ENCODE results near the gene CCDC85C.

Gene CCDC85C

GRCh38 chr14:99467336-99468078 is 136.5 kb downstream of the CCDC85C start:
- no peak for DNase-seq

DNA sequence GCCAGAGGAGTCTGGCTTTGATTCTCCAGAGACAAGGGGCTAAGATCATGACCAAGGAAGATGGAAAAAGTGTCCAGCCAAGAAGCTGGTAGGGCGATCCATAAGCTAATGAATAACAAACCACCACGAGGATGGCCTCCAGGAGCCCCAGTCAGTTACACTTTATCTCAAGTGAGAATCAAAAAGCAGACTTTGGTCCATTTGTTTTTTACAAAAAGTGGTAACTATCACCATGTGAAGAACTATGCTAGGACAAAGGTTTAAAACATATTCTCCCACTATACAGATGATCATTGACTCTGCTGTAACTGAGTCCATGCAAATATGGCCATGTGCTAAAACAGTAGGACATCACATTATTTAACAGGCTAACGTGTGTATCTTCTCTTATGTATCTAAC is 137.2 kb downstream of the CCDC85C start:
- no peak for DNase-seq

DNA sequence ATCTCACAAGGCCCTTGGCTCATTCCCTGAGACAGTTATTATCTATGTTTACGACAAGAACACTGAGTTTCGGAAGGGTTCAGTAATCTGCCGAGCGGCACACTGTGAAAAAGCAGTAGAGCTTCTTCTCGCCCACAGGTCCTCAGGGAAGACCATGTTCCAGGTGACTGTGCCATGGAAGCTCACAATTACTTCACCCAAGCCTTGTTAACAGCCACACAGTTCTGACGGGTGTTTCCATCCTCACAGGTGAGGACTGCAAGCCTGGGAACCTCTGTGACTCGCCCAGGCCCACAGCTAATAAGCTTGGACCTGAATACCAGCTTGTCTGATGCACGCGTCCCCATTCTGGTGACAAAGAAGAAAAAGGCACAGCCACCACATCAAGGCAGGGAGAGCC is 138.7 kb downstream of the CCDC85C start:
- no peak for DNase-seq

GRCh38 chr14:99463974-99464373 is 140.0 kb downstream of the CCDC85C start:
- no peak for DNase-seq

GRCh38 chr14:99462210-99462609 is 141.8 kb downstream of the CCDC85C start:
- DNase-seq: no peak

- DNase-seq: no peak
Measured at GRCh38 chr14:99461411-99462085, 142.5 kb downstream of the CCDC85C start.

GRCh38 chr14:99460793-99461192 is 143.2 kb downstream of the CCDC85C start:
- no peak for DNase-seq

GRCh38 chr14:99459481-99460100 is 144.4 kb downstream of the CCDC85C start:
- DNase-seq: no peak

- no peak for DNase-seq
Measured at GRCh38 chr14:99454246-99454645, 149.8 kb downstream of the CCDC85C start.

GRCh38 chr14:99452968-99453367 is 151.0 kb downstream of the CCDC85C start:
- no peak for DNase-seq

GRCh38 chr14:99451234-99451633 is 152.8 kb downstream of the CCDC85C start:
- DNase-seq: no peak

DNA sequence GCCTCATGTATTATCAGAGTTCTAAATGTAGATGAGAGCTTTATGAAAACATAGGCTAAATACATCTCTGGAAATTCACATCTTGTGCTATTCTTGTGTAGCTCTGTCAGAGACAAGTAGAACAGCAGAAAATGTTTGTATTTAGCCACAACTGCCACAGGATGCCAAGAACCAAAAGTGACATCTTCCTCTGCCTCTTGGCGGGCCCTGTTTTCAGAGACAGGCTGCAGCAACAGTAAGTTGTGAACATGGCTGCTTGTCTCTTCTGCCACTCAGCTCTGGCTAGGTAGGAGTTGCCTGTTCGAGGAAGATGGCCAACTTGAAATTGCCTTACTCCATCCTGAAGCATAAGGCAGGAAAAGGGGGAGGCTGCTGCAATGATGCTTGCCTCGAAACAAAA is 153.7 kb downstream of the CCDC85C start:
- no peak for DNase-seq
